ENCODE data around the gene HHEX. TPM values are rescaled to one million over a fixed set of nuclear protein-coding genes. Genes with fewer than 3 reads are reported as not detected.

Gene HHEX
- total and polyA plus RNA-seq, 4 donors: 16.2 to 42.2 (median 34.2) TPM

DNA sequence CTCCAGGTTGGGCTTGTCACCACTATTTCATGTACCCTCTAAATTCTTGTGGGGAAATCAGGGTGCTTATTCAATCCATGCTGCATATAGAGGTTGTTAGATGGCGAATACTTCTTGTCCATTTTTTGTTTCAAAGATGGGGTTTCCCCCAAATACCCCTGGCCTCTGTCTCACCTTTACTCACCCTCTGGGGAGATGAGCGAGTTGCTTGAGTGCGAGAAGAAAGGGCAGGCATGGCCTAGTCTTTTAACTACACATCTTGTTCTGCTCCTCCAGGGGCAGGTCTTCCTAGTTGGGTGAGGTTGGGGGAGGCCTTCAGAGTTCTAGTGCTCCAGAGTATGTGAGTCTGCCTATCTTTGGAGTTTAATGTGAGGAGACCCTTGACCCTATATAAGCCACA lies 46.2 kb downstream of the HHEX start:
- no peak for DNase-seq (ENCODE audit: low spot score)
- no peak overlapping the region for H3K4me3 ChIP-seq (ENCODE audit: low read depth in 1 of 3, low read length in 3 of 3)
- no peak overlapping the region for H3K27ac ChIP-seq (ENCODE audit: low read depth in 1 of 2, low read length in 2 of 2)
- WGBS: 97% methylated on average over 3 of the region's 3 CpGs
- TF ChIP-seq HNF4G (IDR thresholded peaks at IDR 0.05): no peak
- TF ChIP-seq FOXA2 (IDR thresholded peaks at IDR 0.05): no peak
- no peak for TF ChIP-seq REST (IDR thresholded peaks at IDR 0.05)
- no peak for TF ChIP-seq JUND (IDR thresholded peaks at IDR 0.05)
- TF ChIP-seq FOXA1 (IDR thresholded peaks at IDR 0.05): no peak
- no peak for TF ChIP-seq GABPA (IDR thresholded peaks at IDR 0.05 in 1 of 2, conservative IDR thresholded peaks at IDR 0.05 in 1 of 2)
- TF ChIP-seq, protein P1, sequence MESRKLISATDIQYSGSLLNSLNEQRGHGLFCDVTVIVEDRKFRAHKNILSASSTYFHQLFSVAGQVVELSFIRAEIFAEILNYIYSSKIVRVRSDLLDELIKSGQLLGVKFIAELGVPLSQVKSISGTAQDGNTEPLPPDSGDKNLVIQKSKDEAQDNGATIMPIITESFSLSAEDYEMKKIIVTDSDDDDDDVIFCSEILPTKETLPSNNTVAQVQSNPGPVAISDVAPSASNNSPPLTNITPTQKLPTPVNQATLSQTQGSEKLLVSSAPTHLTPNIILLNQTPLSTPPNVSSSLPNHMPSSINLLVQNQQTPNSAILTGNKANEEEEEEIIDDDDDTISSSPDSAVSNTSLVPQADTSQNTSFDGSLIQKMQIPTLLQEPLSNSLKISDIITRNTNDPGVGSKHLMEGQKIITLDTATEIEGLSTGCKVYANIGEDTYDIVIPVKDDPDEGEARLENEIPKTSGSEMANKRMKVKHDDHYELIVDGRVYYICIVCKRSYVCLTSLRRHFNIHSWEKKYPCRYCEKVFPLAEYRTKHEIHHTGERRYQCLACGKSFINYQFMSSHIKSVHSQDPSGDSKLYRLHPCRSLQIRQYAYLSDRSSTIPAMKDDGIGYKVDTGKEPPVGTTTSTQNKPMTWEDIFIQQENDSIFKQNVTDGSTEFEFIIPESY (IDR thresholded peaks at IDR 0.05): no peak
- TF ChIP-seq NR2F2 (IDR thresholded peaks at IDR 0.05): no peak
- TF ChIP-seq CTCF (IDR thresholded peaks at IDR 0.05; ENCODE audit: low read depth, low read length, missing input control): no peak
- no peak for TF ChIP-seq ATF3 (IDR thresholded peaks at IDR 0.05)
- no peak for TF ChIP-seq HNF4A (conservative IDR thresholded peaks at IDR 0.05)
- TF ChIP-seq TAF1 (conservative IDR thresholded peaks at IDR 0.05): no peak
- no peak for TF ChIP-seq RXRA (IDR thresholded peaks at IDR 0.05)
- TF ChIP-seq EGR1 (IDR thresholded peaks at IDR 0.05; ENCODE audit: low read depth in 2 of 2): no peak
- TF ChIP-seq, protein P2, sequence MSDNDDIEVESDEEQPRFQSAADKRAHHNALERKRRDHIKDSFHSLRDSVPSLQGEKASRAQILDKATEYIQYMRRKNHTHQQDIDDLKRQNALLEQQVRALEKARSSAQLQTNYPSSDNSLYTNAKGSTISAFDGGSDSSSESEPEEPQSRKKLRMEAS (IDR thresholded peaks at IDR 0.05): no peak
- TF ChIP-seq SP1 (IDR thresholded peaks at IDR 0.05): no peak
- no peak for TF ChIP-seq YY1 (IDR thresholded peaks at IDR 0.05)
- TF ChIP-seq RAD21 (IDR thresholded peaks at IDR 0.05): no peak
- H3K4me1 ChIP-seq (ENCODE audit: control insufficient read depth in 4 of 4, insufficient read depth in 4 of 4, low read length in 3 of 4): no peaks in the 10 kb centered on the region
- no peak overlapping the region for H3K9ac ChIP-seq (ENCODE audit: low read depth in 1 of 2, low read length in 2 of 2)
- H3K36me3 ChIP-seq (ENCODE audit: control insufficient read depth in 4 of 4, insufficient read depth in 3 of 4, low read depth in 1 of 4, low read length in 3 of 4): no peaks in the 10 kb centered on the region
- H3K9me3 ChIP-seq (ENCODE audit: control insufficient read depth in 4 of 4, low read length in 3 of 4): no peaks in the 10 kb centered on the region
- H3K27me3 ChIP-seq (ENCODE audit: control insufficient read depth in 4 of 4, insufficient read depth in 4 of 4, low read length in 3 of 4): no peaks in the 10 kb centered on the region
